H9 (cell line): ENCODE measurements around the gene ZCCHC7. TPM values are rescaled to one million over a fixed set of nuclear protein-coding genes. Genes with fewer than 3 reads are reported as not detected.
A peak's percentile ranks its signal among the peaks of the same experiment; 100 is the strongest.

Experiments
- DNase-seq: peaks from one replicate; pipeline ENCODE4 v3.0.0-alpha.2; 2017
- H2AFZ ChIP-seq: one replicate; pipeline ENCODE4 v1.6.1; 2013; ENCODE audit warnings: mild to moderate bottlenecking, low read length, control low read depth, moderate library complexity
- H2AK5ac ChIP-seq: 2 replicates; pipeline ENCODE4 v1.6.1; 2013; ENCODE audit warnings: low read length, control low read depth, mixed read lengths; ENCODE audit not compliant: insufficient read length
- H2BK120ac ChIP-seq: one replicate; pipeline ENCODE4 v1.6.1; 2013; ENCODE audit warnings: low read depth, mild to moderate bottlenecking, low read length, control low read depth, inconsistent platforms; ENCODE audit not compliant: poor library complexity, severe bottlenecking
- H2BK12ac ChIP-seq: 2 replicates; pipeline ENCODE4 v1.6.1; 2013; ENCODE audit warnings: low read length, control low read depth, mixed read lengths, low read depth; ENCODE audit not compliant: insufficient read length
- H2BK15ac ChIP-seq: 2 replicates; pipeline ENCODE4 v1.6.1; 2013; ENCODE audit warnings: low read depth, low read length, control low read depth
- H2BK20ac ChIP-seq: one replicate; pipeline ENCODE4 v1.6.1; 2013; ENCODE audit warnings: low read depth, mild to moderate bottlenecking, low read length, control low read depth, inconsistent platforms; ENCODE audit not compliant: poor library complexity, severe bottlenecking
- H2BK5ac ChIP-seq: 2 replicates; pipeline ENCODE4 v1.6.1; 2013; ENCODE audit warnings: low read length, control low read depth, mixed read lengths; ENCODE audit not compliant: insufficient read length
- H3K14ac ChIP-seq: 2 replicates; pipeline ENCODE4 v1.6.1; 2013; ENCODE audit warnings: low read length, control low read depth; ENCODE audit not compliant: insufficient read depth
- H3K18ac ChIP-seq: 2 replicates; pipeline ENCODE4 v1.6.1; 2013; ENCODE audit warnings: low read depth, mild to moderate bottlenecking, mixed read lengths, low read length, control low read depth; ENCODE audit not compliant: insufficient read length
- H3K23ac ChIP-seq: 2 replicates; pipeline ENCODE4 v1.6.1; 2013; ENCODE audit warnings: low read length, control low read depth, mixed read lengths, low read depth; ENCODE audit not compliant: insufficient read length
- H3K23me2 ChIP-seq: 2 replicates; pipeline ENCODE4 v1.6.1; 2013; ENCODE audit warnings: low read depth, mild to moderate bottlenecking, mixed read lengths, low read length, control low read depth; ENCODE audit not compliant: insufficient read length, poor library complexity, severe bottlenecking
- H3K27ac ChIP-seq: 2 replicates; pipeline ENCODE4 v1.5.1; 2013; ENCODE audit warnings: low read length, control low read depth, mixed read lengths, low read depth; ENCODE audit not compliant: insufficient read length
- H3K27me3 ChIP-seq: 2 replicates; pipeline ENCODE4 v1.6.1; 2013; ENCODE audit warnings: low read length, control low read depth, inconsistent platforms; ENCODE audit not compliant: insufficient read depth
- H3K4ac ChIP-seq: 2 replicates; pipeline ENCODE4 v1.6.1; 2013; ENCODE audit warnings: low read depth, mild to moderate bottlenecking, control low read depth, inconsistent platforms, low read length, moderate library complexity
- H3K4me1 ChIP-seq: 2 replicates; pipeline ENCODE4 v1.6.1; 2013; ENCODE audit warnings: low read length, control low read depth, inconsistent platforms; ENCODE audit not compliant: insufficient read depth
- H3K4me2 ChIP-seq: 2 replicates; pipeline ENCODE4 v1.6.1; 2013; ENCODE audit warnings: low read length, control low read depth, mixed read lengths; ENCODE audit not compliant: insufficient read length, insufficient read depth
- H3K56ac ChIP-seq: 2 replicates; pipeline ENCODE4 v1.6.1; 2013; ENCODE audit warnings: low read depth, mild to moderate bottlenecking, mixed read lengths, low read length, control low read depth; ENCODE audit not compliant: insufficient read length
- H3K79me1 ChIP-seq: 2 replicates; pipeline ENCODE4 v1.6.1; 2013; ENCODE audit warnings: low read depth, mild to moderate bottlenecking, moderate library complexity, low read length, control low read depth, inconsistent platforms; ENCODE audit not compliant: insufficient read depth, poor library complexity, severe bottlenecking
- H3K79me2 ChIP-seq: 2 replicates; pipeline ENCODE4 v1.6.1; 2013; ENCODE audit warnings: low read length, control low read depth, inconsistent platforms; ENCODE audit not compliant: insufficient read depth
- H3K9ac ChIP-seq: 2 replicates; pipeline ENCODE4 v1.6.1; 2013; ENCODE audit warnings: low read length, control low read depth, mixed read lengths; ENCODE audit not compliant: insufficient read length; ENCODE audit errors: extremely low read depth
- H3K9me3 ChIP-seq: one replicate; pipeline ENCODE4 v1.6.1; 2013; ENCODE audit warnings: low read depth, low read length, inconsistent platforms; ENCODE audit not compliant: control insufficient read depth
- H3T11ph ChIP-seq: one replicate; pipeline ENCODE4 v1.6.1; 2013; ENCODE audit warnings: mild to moderate bottlenecking, low read length, control low read depth, inconsistent platforms
- H4K20me1 ChIP-seq: one replicate; pipeline ENCODE4 v1.6.1; 2013; ENCODE audit not compliant: control insufficient read depth, insufficient read length, insufficient read depth
- H4K5ac ChIP-seq: 2 replicates; pipeline ENCODE4 v1.6.1; 2013; ENCODE audit warnings: low read depth, mild to moderate bottlenecking, mixed read lengths, low read length, control low read depth; ENCODE audit not compliant: insufficient read length
- H4K8ac ChIP-seq: replicated peaks from 2 replicates; pipeline ENCODE4 v1.6.1; 2013; ENCODE audit warnings: low read length, control low read depth, mixed read lengths, low read depth; ENCODE audit not compliant: insufficient read length
- H4K91ac ChIP-seq: 2 replicates; pipeline ENCODE4 v1.6.1; 2013; ENCODE audit warnings: low read depth, mild to moderate bottlenecking, moderate library complexity, mixed read lengths, low read length, control low read depth; ENCODE audit not compliant: insufficient read length
- H3K27ac Mint-ChIP-seq, 3 experiments: 2 replicates in 2 of 3; 3 replicates in 1 of 3; pipeline ENCODE4 v1.8.0; 2020 to 2021; ENCODE audit warnings: mixed read lengths in 3 of 3, mild to moderate bottlenecking in 1 of 3, moderate library complexity in 1 of 3
- H3K27me3 Mint-ChIP-seq: 2 replicates; pipeline ENCODE4 v1.8.0; 2021; ENCODE audit warnings: low read depth, mild to moderate bottlenecking, moderate library complexity, mixed read lengths
- H3K36me3 Mint-ChIP-seq, 3 experiments: 2 replicates in 2 of 3; 3 replicates in 1 of 3; pipeline ENCODE4 v1.8.0; 2020 to 2021; ENCODE audit warnings: low read depth in 3 of 3, mixed read lengths in 3 of 3; ENCODE audit not compliant: insufficient read depth in 1 of 3
- H3K4me1 Mint-ChIP-seq, 2 experiments: 2 replicates each; pipeline ENCODE4 v1.8.0; 2020; ENCODE audit warnings: mixed read lengths in 2 of 2
- H3K4me3 Mint-ChIP-seq, 2 experiments: 2 replicates in 1 of 2; 3 replicates in 1 of 2; pipeline ENCODE4 v1.8.0; 2020 to 2021; ENCODE audit warnings: mild to moderate bottlenecking in 2 of 2, mixed read lengths in 2 of 2, moderate library complexity in 1 of 2
- H3K9me3 Mint-ChIP-seq, 2 experiments: 2 replicates in 1 of 2; 3 replicates in 1 of 2; pipeline ENCODE4 v1.8.0; 2020; ENCODE audit warnings: mild to moderate bottlenecking in 2 of 2, mixed read lengths in 2 of 2, moderate library complexity in 1 of 2
- CTCF ChIP-seq: fragments of 200-600 bp; sonication (generic); conservative IDR thresholded peaks from 3 replicates; pipeline ENCODE4 v1.8.0; 2021; ENCODE audit warnings: antibody characterized with exemption, mild to moderate bottlenecking
- WGBS: extraction: QIAGEN DNeasy Blood & Tissue Kit; methylation state at CpG from one replicate; pipeline ENCODE4 v1.1.7; 2013; ENCODE audit warnings: missing lambda C conversion rate, low lambda C conversion rate, mixed read lengths; ENCODE audit not compliant: insufficient read length; ENCODE audit errors: extremely low coverage; 5-methylcytosine and 5-hydroxymethylcytosine counted together
- total RNA-seq: library from RNA; stranded (reverse); gene quantifications from 2 replicates; pipeline ENCODE4 v1.2.1, GENCODE V29; 2021

The ZCCHC7 gene
- total RNA-seq, 1 experiment from 2014 or later = 20.3 TPM

DNA sequence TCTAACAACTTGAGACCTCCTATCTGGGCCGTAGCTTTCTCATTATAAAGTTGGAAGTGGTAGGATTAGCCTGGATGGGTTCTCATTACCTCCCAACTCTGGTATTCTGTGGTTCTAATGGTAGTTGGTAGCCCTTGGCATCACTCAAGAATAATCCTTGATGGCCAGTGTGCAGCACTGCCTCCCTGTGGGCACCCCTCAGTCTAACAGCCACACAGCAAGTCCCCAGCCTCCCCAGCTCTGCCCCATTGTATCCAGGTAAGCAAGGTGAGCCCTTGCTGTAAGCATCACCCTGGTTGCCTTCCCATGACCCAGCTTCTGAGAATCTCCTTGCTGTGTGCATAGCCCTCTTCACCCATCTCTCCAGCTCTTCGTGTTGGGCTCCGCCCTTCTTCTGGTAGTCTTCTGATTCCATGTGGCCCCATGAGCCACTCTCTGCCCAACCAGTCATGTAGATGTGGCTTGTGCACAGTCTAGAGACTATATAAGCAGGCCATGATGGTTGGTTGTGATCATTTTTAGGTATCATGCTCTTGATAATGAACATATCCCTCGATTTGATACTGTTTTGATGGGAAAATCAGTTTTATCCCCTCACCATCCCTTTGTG lies 244.5 kb downstream of the ZCCHC7 start:
- no peak overlapping the region for H3K14ac ChIP-seq
- WGBS = no CpG with 5 or more reads among the region's 4 CpGs
- H2AK5ac ChIP-seq = no peak overlapping the region
- H2BK5ac ChIP-seq = no peak overlapping the region
- H2BK20ac ChIP-seq = no peak overlapping the region
- no peak overlapping the region for H2BK12ac ChIP-seq
- no peaks in the 10 kb centered on the region; the same call in none of the 2 replicates for H3K27me3 Mint-ChIP-seq
- no peaks in the 10 kb centered on the region; a peak in 1 of 7 replicates for H3K36me3 Mint-ChIP-seq
- H3K23ac ChIP-seq = no peak overlapping the region
- H3K56ac ChIP-seq = no peak overlapping the region
- H3K9me3 ChIP-seq = no peaks in the 10 kb centered on the region
- no peak overlapping the region for H3T11ph ChIP-seq
- no peak overlapping the region for H2BK120ac ChIP-seq
- H2AFZ ChIP-seq = no peak overlapping the region
- no peak overlapping the region for H3K18ac ChIP-seq
- no peaks in the 10 kb centered on the region for H3K79me2 ChIP-seq
- no peaks in the 10 kb centered on the region for H3K4me1 Mint-ChIP-seq
- no peak overlapping the region for H4K5ac ChIP-seq
- DNase-seq = peak; percentile 55
- no peak overlapping the region for H3K27ac ChIP-seq
- no peaks in the 10 kb centered on the region for H3K79me1 ChIP-seq
- H4K8ac ChIP-seq = no peak overlapping the region
- no peak overlapping the region for H3K4ac ChIP-seq
- H4K20me1 ChIP-seq = peaks cover 3% of the 10 kb centered on the region
- no peak overlapping the region for H2BK15ac ChIP-seq
- TF ChIP-seq CTCF = peak; percentile 61
- no peak overlapping the region for H3K4me2 ChIP-seq
- H3K23me2 ChIP-seq = no peaks in the 10 kb centered on the region
- no peak overlapping the region for H3K9ac ChIP-seq
- no peaks in the 10 kb centered on the region; the same call in 1 of the 2 replicates for H3K4me1 ChIP-seq
- H3K27me3 ChIP-seq = no peaks in the 10 kb centered on the region
- no peak overlapping the region for H4K91ac ChIP-seq
- peak overlapping the region in 1 of 3 experiments; percentile 4; a peak in 2 of 7 replicates for H3K27ac Mint-ChIP-seq
- H3K4me3 Mint-ChIP-seq = no peak overlapping the region
- no peaks in the 10 kb centered on the region for H3K9me3 Mint-ChIP-seq
